HEK293 (cell line): ENCODE measurements around the gene CDCP2.
"Not testable (repeated sequence)": the region's sequence is repeated elsewhere in the genome, so short reads cannot be mapped to it uniquely, and the experiment has no call there.

Source experiments
- CTCF ChIA-PET: fragments of 350-600 bp; formaldehyde crosslinking; extraction: SDS; loops from one replicate; lab custom pipeline; 2021; ENCODE audit warnings: antibody characterized with exemption; lab: Yijun Ruan, JAX
- POLR2A ChIA-PET: fragments of 300-600 bp; formaldehyde crosslinking; extraction: SDS; loops from one replicate; lab custom pipeline; 2020; ENCODE audit warnings: antibody characterized with exemption, inconsistent platforms; lab: Yijun Ruan, JAX
- H3K27ac ChIP-seq: fragments of 200-500 bp; sonication (Bioruptor generic); 2 replicates; pipeline ENCODE4 v1.5.1; 2014; ENCODE audit warnings: low read depth, low read length, control low read depth, inconsistent platforms; ENCODE audit errors: extremely low read depth
- H3K36me3 ChIP-seq, 2 experiments: fragments of 200-500 bp in 1 of 2; sonication (Bioruptor generic) in 1 of 2; 1 replicate in 1 of 2; 2 replicates in 1 of 2; pipeline ENCODE4 v1.5.1; 2014 to 2017; ENCODE audit warnings: inconsistent platforms in 2 of 2, low read length in 2 of 2; ENCODE audit not compliant: control insufficient read depth in 2 of 2, insufficient read depth in 1 of 2
- H3K4me1 ChIP-seq: fragments of 200-500 bp; sonication (Bioruptor generic); 2 replicates; pipeline ENCODE4 v1.5.1; 2014; ENCODE audit warnings: mild to moderate bottlenecking, low read length, inconsistent platforms; ENCODE audit not compliant: control insufficient read depth, insufficient read depth
- H3K4me3 ChIP-seq: 2 replicates; pipeline ENCODE4 v1.5.1; 2011; ENCODE audit warnings: low read depth, mild to moderate bottlenecking, control low read depth, low read length, moderate library complexity
- H3K9me3 ChIP-seq: fragments of 200-500 bp; sonication (Bioruptor generic); 2 replicates; pipeline ENCODE4 v1.5.1; 2014; ENCODE audit warnings: low read depth, low read length, inconsistent platforms; ENCODE audit not compliant: control insufficient read depth, insufficient read depth
- BCL6B ChIP-seq: fragments of 450-650 bp; formaldehyde crosslinking; IDR thresholded peaks from 2 replicates; pipeline ENCODE4 v1.5.1; 2017; ENCODE audit warnings: missing biosample characterization, missing genetic modification characterization
- GFI1B ChIP-seq: fragments of 450-650 bp; formaldehyde crosslinking; IDR thresholded peaks from 2 replicates; pipeline ENCODE4 v1.5.1; 2016; ENCODE audit warnings: missing biosample characterization, missing genetic modification characterization
- GLI2 ChIP-seq: fragments of 450-650 bp; formaldehyde crosslinking; IDR thresholded peaks from 2 replicates; pipeline ENCODE4; 2017; ENCODE audit warnings: missing biosample characterization, missing genetic modification characterization, low read depth, borderline replicate concordance
- KLF16 ChIP-seq: fragments of 450-650 bp; formaldehyde crosslinking; IDR thresholded peaks from 2 replicates; pipeline ENCODE4 v1.5.1; 2017; ENCODE audit warnings: missing biosample characterization, missing genetic modification characterization
- REPIN1 ChIP-seq: fragments of 450-650 bp; formaldehyde crosslinking; IDR thresholded peaks from 2 replicates; pipeline ENCODE4 v1.5.1; 2017; ENCODE audit warnings: missing biosample characterization, missing genetic modification characterization, low read depth
- SETDB1 ChIP-seq: IDR thresholded peaks from one replicate; pipeline ENCODE4 v1.6.1; 2017; ENCODE audit warnings: mild to moderate bottlenecking, low read length, moderate library complexity, mixed read lengths; ENCODE audit not compliant: insufficient read length
- TRIM28 ChIP-seq: IDR thresholded peaks from 2 replicates; pipeline ENCODE4 v1.6.1; 2011; ENCODE audit warnings: low read length, control low read depth, borderline replicate concordance
- ZIC2 ChIP-seq: fragments of 450-650 bp; formaldehyde crosslinking; IDR thresholded peaks from 2 replicates; pipeline ENCODE4 v1.5.1; 2016; ENCODE audit warnings: missing biosample characterization, missing genetic modification characterization
- ZNF121 ChIP-seq: fragments of 450-650 bp; formaldehyde crosslinking; IDR thresholded peaks from 2 replicates; pipeline ENCODE4 v1.5.1; 2016; ENCODE audit warnings: missing biosample characterization, missing genetic modification characterization
- ZNF184 ChIP-seq: fragments of 450-650 bp; IDR thresholded peaks from 2 replicates; pipeline ENCODE4 v1.5.1; 2018; ENCODE audit warnings: missing biosample characterization, mild to moderate bottlenecking, missing genetic modification characterization
- ZNF19 ChIP-seq: fragments of 450-650 bp; formaldehyde crosslinking; IDR thresholded peaks from 2 replicates; pipeline ENCODE4; 2016; ENCODE audit warnings: missing biosample characterization, missing genetic modification characterization, low read depth
- ZNF311 ChIP-seq: fragments of 450-650 bp; formaldehyde crosslinking; IDR thresholded peaks from 2 replicates; pipeline ENCODE4 v1.5.1; 2017; ENCODE audit warnings: missing biosample characterization, missing genetic modification characterization, borderline replicate concordance
- ZNF433 ChIP-seq: fragments of 450-650 bp; formaldehyde crosslinking; IDR thresholded peaks from 2 replicates; pipeline ENCODE4 v1.5.1; 2016; ENCODE audit warnings: missing biosample characterization, missing genetic modification characterization, low read depth
- ZNF473 ChIP-seq: fragments of 450-650 bp; formaldehyde crosslinking; IDR thresholded peaks from 2 replicates; pipeline ENCODE4 v1.5.1; 2017; ENCODE audit warnings: missing biosample characterization, missing genetic modification characterization
- ZNF510 ChIP-seq: fragments of 450-650 bp; formaldehyde crosslinking; IDR thresholded peaks from 2 replicates; pipeline ENCODE4 v1.5.1; 2018; ENCODE audit warnings: mild to moderate bottlenecking, missing genetic modification characterization, missing biosample characterization; ENCODE audit not compliant: insufficient replicate concordance
- ZNF544 ChIP-seq: fragments of 450-650 bp; formaldehyde crosslinking; IDR thresholded peaks from 2 replicates; pipeline ENCODE4 v1.5.0; 2017; ENCODE audit warnings: missing biosample characterization, missing genetic modification characterization
- ZNF558 ChIP-seq: fragments of 450-650 bp; formaldehyde crosslinking; IDR thresholded peaks from 2 replicates; pipeline ENCODE4 v1.5.1; 2016; ENCODE audit warnings: missing biosample characterization, missing genetic modification characterization
- ZNF600 ChIP-seq: fragments of 450-650 bp; formaldehyde crosslinking; IDR thresholded peaks from 2 replicates; pipeline ENCODE4 v1.5.1; 2016; ENCODE audit warnings: missing biosample characterization, missing genetic modification characterization
- ZNF664 ChIP-seq: fragments of 450-650 bp; formaldehyde crosslinking; IDR thresholded peaks from 2 replicates; pipeline ENCODE4 v1.5.1; 2016; ENCODE audit warnings: missing biosample characterization, missing genetic modification characterization
- TF ChIP-seq, protein P1 (sequence below): fragments of 450-650 bp; formaldehyde crosslinking; IDR thresholded peaks from 2 replicates; pipeline ENCODE4 v1.5.1; 2016; ENCODE audit warnings: missing biosample characterization, missing genetic modification characterization

The CDCP2 gene

DNA sequence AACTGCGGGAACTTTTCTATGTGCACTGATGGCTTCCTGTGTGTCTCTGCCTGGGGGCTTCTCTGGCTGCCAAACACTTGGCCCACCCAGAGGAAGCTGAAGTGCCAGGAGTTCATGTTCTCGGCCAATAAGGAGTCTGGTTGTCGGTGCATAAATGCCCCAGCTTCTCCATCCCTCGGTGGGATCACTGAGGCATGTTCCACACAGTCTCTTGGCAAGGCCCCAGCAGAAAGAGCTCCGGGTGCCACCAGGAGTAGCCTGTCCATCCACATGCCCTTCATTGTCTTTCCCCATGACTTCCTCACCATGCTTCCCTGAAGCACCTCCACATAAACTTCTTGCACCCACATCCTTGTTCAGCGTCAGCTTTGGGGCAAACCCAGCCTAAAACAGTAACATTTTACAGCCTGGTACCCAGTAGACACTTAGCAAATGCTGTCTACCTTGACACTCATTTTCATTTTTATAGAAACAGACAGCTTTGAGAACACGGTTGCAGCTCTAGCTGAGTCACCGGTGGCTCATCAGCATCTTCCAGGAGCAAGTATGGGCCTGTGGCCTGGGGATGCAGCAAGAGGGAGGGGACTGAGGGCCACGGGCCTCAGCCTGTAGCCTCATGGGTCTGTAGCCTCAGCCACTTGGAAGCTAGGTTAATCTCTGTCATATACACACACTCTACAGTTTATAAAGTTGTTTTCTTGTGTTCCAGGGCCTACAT is 14.8 kb upstream of the CDCP2 start (continued):
- TF ChIP-seq GFI1B (tag by site-specific recombination) = no peak
- no peak for TF ChIP-seq ZNF664 (tag by site-specific recombination)
- no peak for TF ChIP-seq ZNF311 (tag by site-specific recombination)
- TF ChIP-seq, protein P1, sequence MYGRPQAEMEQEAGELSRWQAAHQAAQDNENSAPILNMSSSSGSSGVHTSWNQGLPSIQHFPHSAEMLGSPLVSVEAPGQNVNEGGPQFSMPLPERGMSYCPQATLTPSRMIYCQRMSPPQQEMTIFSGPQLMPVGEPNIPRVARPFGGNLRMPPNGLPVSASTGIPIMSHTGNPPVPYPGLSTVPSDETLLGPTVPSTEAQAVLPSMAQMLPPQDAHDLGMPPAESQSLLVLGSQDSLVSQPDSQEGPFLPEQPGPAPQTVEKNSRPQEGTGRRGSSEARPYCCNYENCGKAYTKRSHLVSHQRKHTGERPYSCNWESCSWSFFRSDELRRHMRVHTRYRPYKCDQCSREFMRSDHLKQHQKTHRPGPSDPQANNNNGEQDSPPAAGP (tag by site-specific recombination) = no peak

DNA sequence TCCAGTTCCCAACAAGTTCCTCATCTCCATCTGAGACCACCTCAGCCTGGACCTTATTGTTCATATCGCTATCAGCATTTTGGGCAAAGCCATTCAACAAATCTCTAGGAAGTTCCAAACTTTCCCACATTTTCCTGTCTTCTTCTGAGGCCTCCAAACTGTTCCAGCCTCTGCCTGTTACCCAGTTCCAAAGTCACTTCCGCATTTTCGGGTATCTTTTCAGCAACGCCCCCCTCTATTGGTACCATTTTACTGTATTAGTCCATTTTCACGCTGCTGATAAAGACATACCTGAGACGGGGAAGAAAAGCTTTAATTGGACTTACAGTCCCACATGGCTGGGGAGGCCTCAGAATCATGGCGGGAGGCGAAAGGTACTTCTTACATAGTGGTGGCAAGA is 13.6 kb upstream of the CDCP2 start:
- H3K27ac ChIP-seq, POLR2A ChIA-PET, H3K4me1 ChIP-seq, H3K36me3 ChIP-seq, CTCF ChIA-PET, H3K4me3 ChIP-seq, H3K9me3 ChIP-seq: not testable (repeated sequence)

- Histone ChIP-seq H3K9me3 (no peaks in the 10 kb centered on the region), H3K36me3 (no peaks in the 10 kb centered on the region), H3K4me3 (no peak overlapping the region), H3K4me1 (no peaks in the 10 kb centered on the region; the same call in 1 of the 2 replicates), H3K27ac (no peak overlapping the region)
- ChIA-PET CTCF (no interaction called here), POLR2A (no interaction called here)
- TF ChIP-seq BCL6B (tag by site-specific recombination) (no peak), ZNF184 (tag by site-specific recombination) (no peak), ZIC2 (tag by site-specific recombination) (no peak), ZNF433 (tag by site-specific recombination) (no peak), ZNF544 (tag by site-specific recombination) (no peak), SETDB1 (no peak), ZNF121 (tag by site-specific recombination) (no peak), GLI2 (tag by site-specific recombination) (no peak), ZNF510 (tag by site-specific recombination) (no peak), ZNF558 (tag by site-specific recombination) (no peak), TRIM28 (no peak), ZNF19 (no peak), ZNF473 (tag by site-specific recombination) (no peak), REPIN1 (tag by site-specific recombination) (no peak), KLF16 (tag by site-specific recombination) (no peak)
These were observed 12.3 kb upstream of the CDCP2 start for GRCh38 chr1:54165146-54165545.

DNA sequence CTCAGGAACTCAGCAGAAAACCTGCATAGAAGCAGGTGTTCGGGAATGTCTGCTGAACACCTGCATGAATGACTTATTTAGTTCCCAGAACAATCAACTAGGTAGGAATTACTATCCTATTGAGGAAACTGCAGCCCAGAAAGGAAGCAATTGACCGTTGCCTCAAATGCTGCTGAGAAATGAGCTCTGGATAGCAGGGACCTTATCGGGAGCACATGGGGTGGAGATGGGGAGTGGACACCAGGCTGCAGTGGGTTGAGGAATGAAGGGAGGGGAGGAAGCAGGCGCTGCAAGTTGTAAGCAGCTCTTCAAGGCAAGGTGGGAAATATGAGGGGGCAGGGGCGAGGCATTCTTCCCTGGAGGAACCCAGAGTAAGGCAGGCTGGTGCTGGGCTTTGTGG is 10.8 kb upstream of the CDCP2 start:
- POLR2A ChIA-PET = interaction anchor here (1.0 kb wide), 1 partner anchor 36 kb away, joined by 4 read pairs; the partner anchor contains the start of genes CYB5RL and MRPL37
- H3K4me3 ChIP-seq = no peak overlapping the region
- TF ChIP-seq ZNF600 = no peak
- no peak overlapping the region for H3K27ac ChIP-seq
- H3K9me3 ChIP-seq = no peaks in the 10 kb centered on the region
- H3K36me3 ChIP-seq = no peaks in the 10 kb centered on the region
- CTCF ChIA-PET = interaction anchor here (0.6 kb wide), 2 partner anchors 406 to 726 kb away, joined by 3 to 4 read pairs; no protein-coding TSS in a partner anchor
- H3K4me1 ChIP-seq = no peaks in the 10 kb centered on the region; the same call in 1 of the 2 replicates
